Measurements from ENCODE around the gene DUOX2. TPM values are rescaled to one million over a fixed set of nuclear protein-coding genes. Genes with fewer than 3 reads are reported as not detected.

The DUOX2 gene
- total RNA-seq, 2 donors from 2014 or later = 0.08 to 0.11 TPM

DNA sequence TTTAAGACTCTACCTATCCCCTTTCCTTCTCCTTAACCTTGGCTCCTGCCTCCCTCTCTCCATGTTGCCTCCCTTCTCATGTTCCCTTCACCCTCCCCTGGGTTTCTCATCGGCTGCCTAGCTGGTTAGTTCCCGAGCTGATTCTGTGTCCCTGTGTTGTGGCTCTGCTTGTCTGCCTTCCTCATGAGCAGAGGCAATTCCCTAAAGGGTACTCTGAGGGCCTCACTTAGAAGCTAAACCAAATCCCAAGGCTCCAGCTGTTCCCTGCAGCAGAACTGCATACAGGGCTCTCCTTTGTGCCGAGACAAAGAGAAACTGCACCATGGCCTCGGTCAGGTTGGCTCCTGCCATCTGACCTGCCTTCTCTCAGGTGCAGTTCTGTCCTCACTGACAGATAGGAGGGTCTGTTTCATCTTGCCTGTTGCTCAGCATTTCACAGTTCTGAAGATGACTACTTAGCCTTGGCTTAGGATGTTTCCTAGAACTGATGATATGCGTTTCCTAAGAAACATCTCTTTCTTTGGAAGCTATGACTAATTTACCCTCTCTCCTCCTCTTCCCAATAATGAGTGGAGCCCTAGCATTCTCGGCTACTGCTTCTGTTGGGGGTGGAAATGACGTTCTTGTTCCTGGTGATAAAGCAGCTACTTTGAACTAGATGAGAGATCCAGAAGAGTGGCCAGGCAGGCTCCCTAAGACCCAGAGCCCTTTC lies 42.9 kb upstream of the DUOX2 start:
- Histone ChIP-seq H3K4me1 (no peaks in the 10 kb centered on the region), H3K27me3 (no peaks in the 10 kb centered on the region), H3K4me3 (no peak overlapping the region), H3K36me3 (no peaks in the 10 kb centered on the region), H3K27ac (no peak overlapping the region), H3K9me3 (no peaks in the 10 kb centered on the region)
- TF ChIP-seq, protein P1, sequence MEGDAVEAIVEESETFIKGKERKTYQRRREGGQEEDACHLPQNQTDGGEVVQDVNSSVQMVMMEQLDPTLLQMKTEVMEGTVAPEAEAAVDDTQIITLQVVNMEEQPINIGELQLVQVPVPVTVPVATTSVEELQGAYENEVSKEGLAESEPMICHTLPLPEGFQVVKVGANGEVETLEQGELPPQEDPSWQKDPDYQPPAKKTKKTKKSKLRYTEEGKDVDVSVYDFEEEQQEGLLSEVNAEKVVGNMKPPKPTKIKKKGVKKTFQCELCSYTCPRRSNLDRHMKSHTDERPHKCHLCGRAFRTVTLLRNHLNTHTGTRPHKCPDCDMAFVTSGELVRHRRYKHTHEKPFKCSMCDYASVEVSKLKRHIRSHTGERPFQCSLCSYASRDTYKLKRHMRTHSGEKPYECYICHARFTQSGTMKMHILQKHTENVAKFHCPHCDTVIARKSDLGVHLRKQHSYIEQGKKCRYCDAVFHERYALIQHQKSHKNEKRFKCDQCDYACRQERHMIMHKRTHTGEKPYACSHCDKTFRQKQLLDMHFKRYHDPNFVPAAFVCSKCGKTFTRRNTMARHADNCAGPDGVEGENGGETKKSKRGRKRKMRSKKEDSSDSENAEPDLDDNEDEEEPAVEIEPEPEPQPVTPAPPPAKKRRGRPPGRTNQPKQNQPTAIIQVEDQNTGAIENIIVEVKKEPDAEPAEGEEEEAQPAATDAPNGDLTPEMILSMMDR (IDR thresholded peaks at IDR 0.05) = no peak
- DNase-seq (ENCODE audit: low spot score) = no peak

DNA sequence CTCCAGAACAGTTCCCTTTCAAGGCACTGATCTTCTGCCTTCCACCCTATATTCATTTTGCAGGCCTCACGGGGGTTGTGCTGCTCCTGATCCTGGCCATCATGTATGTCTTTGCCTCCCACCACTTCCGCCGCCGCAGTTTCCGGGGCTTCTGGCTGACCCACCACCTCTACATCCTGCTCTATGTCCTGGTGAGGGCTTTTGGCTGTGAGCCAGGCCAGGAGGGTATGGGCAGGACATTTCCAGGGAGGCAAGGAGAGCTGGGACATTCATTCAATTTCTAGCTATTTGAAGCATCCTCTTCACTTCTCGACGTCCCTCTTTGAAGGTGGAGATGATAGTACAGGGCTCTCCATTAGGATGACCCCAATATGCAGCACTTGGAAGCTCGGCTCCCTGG lies 41.8 kb upstream of the DUOX2 start:
- Histone ChIP-seq H3K27me3 (no peaks in the 10 kb centered on the region), H3K9me3 (no peaks in the 10 kb centered on the region), H3K4me3 (no peak overlapping the region), H3K27ac (no peak overlapping the region), H3K36me3 (no peaks in the 10 kb centered on the region), H3K4me1 (no peaks in the 10 kb centered on the region)
- TF ChIP-seq, protein P1 (IDR thresholded peaks at IDR 0.05) = no peak
- DNase-seq (ENCODE audit: low spot score) = no peak

DNA sequence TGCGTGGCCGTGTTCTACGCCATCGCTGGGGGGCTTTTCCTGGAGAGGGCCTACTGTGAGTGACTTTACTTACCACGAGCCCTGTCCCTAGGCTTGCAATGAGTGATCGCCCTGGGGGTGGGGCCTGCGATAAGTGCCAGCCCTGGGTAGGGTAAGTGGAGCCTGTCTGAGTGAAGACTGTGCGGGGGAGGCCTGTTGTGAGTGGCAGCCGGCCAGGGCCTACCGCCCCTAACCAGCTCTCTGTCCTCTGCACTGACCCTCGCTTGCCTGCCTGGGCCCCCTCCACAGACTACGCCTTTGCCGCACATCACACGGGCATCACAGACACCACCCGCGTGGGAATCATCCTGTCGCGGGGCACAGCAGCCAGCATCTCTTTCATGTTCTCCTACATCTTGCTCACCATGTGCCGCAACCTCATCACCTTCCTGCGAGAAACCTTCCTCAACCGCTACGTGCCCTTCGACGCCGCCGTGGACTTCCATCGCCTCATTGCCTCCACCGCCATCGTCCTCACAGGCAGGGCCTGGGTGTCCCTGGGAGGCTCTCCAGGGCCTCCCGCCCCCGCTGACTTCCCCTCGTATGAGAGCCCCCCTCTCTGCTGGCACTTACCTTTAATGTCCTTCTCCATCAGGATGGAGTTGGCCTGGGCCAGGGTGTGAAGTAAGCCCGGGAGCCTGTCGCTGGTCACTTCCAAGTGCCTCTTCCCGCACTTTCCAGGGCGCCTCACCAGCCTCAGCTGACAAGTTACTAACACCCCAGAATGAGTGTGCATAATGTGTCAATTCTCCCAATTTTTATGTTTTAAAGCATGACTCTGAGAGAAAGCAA lies 38.2 kb upstream of the DUOX2 start:
- Histone ChIP-seq H3K36me3 (no peaks in the 10 kb centered on the region), H3K4me3 (no peak overlapping the region), H3K4me1 (no peaks in the 10 kb centered on the region), H3K27me3 (no peaks in the 10 kb centered on the region), H3K9me3 (no peaks in the 10 kb centered on the region), H3K27ac (no peak overlapping the region)
- TF ChIP-seq, protein P1 (IDR thresholded peaks at IDR 0.05) = no peak
- DNase-seq (ENCODE audit: low spot score) = no peak

DNA sequence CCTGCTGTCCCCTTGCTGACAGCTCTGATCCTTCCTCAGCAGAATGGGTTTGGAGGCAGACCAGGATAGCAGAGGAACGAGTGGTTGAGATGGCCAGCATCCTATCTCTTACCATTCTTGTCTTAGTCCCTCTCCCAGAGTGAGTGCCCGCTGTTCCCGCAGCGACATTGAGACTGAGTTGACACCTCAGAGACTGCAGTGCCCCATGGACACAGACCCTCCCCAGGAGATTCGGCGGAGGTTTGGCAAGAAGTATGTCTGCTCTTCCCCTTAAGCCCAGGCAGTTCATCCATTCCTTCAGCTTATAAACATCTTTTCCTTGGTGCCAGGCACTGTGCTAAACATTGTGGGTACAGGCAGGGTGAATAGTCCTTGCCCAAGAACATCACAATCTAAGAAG lies 37.0 kb upstream of the DUOX2 start:
- TF ChIP-seq, protein P1 (IDR thresholded peaks at IDR 0.05) = no peak
- DNase-seq (ENCODE audit: low spot score) = no peak
- Histone ChIP-seq H3K27ac (no peak overlapping the region), H3K4me3 (no peak overlapping the region), H3K27me3 (no peaks in the 10 kb centered on the region), H3K9me3 (no peaks in the 10 kb centered on the region), H3K36me3 (no peaks in the 10 kb centered on the region), H3K4me1 (no peaks in the 10 kb centered on the region)

DNA sequence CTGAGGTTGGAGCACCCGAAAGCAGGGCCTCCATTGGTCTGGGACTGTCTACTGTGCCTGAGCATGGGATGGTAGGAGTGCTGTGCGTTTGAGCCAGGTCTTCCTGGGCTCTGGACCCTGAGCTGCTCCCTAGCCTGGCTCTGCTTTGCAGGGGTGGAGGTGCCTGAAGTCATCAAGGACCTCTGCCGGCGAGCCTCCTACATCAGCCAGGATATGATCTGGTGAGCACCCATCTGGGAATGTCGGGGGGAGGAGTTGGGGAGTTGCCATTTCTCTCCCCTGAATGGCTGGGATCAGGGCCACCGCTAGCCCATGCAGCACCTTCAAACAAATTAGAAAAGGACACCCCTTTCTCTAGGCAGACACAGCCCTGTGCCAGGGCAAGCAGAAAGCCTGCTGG lies 36.5 kb upstream of the DUOX2 start:
- TF ChIP-seq, protein P1 (IDR thresholded peaks at IDR 0.05) = no peak
- no peak for DNase-seq (ENCODE audit: low spot score)

More for the DNA sequence above, 36.5 kb upstream of the DUOX2 start:
- Histone ChIP-seq H3K27ac (no peak overlapping the region), H3K9me3 (no peaks in the 10 kb centered on the region), H3K36me3 (no peaks in the 10 kb centered on the region), H3K4me3 (no peak overlapping the region), H3K4me1 (no peaks in the 10 kb centered on the region), H3K27me3 (no peaks in the 10 kb centered on the region)
